ENCODE results near the gene GLS.

- no peak for TF ChIP-seq CTCF (IDR thresholded peaks at IDR 0.05)
- TF ChIP-seq POLR2A (IDR thresholded peaks at IDR 0.05) = no peak
- no peak for TF ChIP-seq EP300 (IDR thresholded peaks at IDR 0.05)
These were observed 68.0 kb downstream of the GLS start for GRCh38 chr2:190948671-190949070.
